ENCODE results near the gene DEAF1.
A peak's percentile ranks its signal among the peaks of the same experiment; 100 is the strongest.
"Not testable (repeated sequence)": the region's sequence is repeated elsewhere in the genome, so short reads cannot be mapped to it uniquely, and the experiment has no call there.

Gene DEAF1

DNA sequence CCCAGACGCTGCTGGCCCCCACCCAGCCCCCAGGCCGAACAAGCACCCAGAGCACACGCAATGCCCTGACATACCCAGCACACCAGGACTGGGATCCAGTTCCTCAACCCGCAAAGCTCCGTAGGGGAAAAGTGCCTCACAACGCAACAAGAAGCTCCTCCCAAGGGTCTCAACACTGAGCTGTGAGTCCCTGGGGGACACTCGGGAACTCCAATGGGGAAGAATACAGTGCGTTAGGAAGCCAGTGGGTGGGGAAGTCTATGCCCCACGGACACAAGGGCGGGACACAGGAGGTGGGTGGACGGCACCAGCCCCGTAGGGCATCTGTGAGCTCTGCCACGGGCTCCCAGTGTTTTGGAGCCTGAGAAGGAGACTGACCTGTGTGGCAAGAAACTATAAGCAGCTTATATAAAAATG is 1.6 kb downstream of the DEAF1 start:
- DNase-seq (ENCODE audit: extremely low read depth, low read depth): no peak
- no peak for TF ChIP-seq CTCF (IDR thresholded peaks at IDR 0.05; ENCODE audit: low read depth, low read length, missing control alignments)
- H3K4me3 ChIP-seq (replicated peaks; ENCODE audit: low read depth, low read length): peak overlapping the region; percentile 97

DNA sequence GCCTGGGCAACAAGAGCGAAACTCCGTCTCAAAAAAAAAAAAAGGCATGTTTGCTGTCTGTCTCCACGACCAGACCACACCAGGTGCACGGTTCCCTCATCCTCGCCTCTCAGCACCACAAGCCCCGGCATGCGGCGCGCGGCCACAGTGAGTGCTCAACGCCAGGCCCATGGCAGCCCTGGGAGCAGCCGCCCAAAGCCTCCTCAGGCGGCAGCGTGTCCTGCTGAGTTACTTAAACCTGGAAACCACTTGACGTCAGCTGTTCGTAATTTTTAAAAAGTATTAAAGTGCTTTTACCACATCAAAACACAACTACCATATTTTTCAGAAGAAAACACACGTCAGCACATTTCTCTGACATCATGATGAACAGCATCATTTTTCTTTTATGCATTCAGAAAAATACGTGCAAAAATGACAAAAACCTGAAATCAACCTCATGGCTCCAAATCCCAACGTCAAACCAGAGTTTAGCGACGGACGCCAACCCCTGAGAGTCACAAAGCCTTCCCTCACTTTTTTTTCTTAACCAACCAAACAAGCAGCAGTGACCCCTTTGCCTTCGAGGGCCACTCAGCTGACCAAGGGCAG is 2.1 kb downstream of the DEAF1 start:
- DNase-seq (ENCODE audit: extremely low read depth, low read depth): no peak
- no peak for TF ChIP-seq CTCF (IDR thresholded peaks at IDR 0.05; ENCODE audit: low read depth, low read length, missing control alignments)
- peak overlapping the region; percentile 97 for H3K4me3 ChIP-seq (replicated peaks; ENCODE audit: low read depth, low read length)

DNA sequence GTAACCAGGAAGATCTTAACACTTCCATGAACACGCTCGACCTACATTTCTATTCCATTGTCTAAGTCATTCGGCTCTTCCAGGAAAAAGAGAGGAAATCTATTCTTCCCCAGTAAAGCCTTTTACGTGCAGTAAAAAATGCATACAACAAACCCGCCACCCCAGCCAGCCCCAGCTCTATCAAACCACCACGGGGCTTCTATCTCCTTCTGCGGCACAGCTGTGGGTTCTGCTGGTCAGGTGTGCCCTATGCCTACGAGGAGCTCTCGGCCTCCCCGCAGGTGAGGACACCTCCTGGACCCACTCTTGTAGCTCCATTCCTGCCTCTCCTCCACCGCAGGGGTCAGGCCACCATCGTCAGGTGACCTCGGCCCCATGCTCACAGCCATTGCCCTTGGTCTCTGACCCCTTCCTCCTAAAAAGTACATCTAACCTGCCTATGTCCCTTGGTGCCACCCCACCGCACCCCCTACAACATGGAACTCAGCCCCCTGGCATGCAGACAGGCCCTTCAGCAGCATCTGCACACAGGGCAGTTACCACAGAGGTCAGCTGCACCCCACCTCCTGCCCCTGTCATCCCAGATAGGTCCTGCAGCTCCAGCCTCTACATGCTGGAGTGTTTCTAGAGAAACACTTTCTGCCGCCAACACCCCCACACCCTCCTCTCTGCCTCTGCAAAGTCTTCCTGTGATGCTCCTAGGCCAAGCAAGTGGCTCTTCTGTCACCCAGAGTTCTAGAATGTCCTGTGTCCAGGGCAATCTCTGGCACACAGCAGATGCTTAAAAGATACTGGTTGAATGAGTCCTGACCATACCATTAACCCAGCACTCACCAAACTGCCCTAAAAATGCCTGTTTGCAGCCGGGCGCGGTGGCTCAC is 3.1 kb downstream of the DEAF1 start:
- no peak for DNase-seq (ENCODE audit: extremely low read depth, low read depth)
- TF ChIP-seq CTCF (IDR thresholded peaks at IDR 0.05; ENCODE audit: low read depth, low read length, missing control alignments): no peak
- peak overlapping the region; percentile 97 for H3K4me3 ChIP-seq (replicated peaks; ENCODE audit: low read depth, low read length)

DNA sequence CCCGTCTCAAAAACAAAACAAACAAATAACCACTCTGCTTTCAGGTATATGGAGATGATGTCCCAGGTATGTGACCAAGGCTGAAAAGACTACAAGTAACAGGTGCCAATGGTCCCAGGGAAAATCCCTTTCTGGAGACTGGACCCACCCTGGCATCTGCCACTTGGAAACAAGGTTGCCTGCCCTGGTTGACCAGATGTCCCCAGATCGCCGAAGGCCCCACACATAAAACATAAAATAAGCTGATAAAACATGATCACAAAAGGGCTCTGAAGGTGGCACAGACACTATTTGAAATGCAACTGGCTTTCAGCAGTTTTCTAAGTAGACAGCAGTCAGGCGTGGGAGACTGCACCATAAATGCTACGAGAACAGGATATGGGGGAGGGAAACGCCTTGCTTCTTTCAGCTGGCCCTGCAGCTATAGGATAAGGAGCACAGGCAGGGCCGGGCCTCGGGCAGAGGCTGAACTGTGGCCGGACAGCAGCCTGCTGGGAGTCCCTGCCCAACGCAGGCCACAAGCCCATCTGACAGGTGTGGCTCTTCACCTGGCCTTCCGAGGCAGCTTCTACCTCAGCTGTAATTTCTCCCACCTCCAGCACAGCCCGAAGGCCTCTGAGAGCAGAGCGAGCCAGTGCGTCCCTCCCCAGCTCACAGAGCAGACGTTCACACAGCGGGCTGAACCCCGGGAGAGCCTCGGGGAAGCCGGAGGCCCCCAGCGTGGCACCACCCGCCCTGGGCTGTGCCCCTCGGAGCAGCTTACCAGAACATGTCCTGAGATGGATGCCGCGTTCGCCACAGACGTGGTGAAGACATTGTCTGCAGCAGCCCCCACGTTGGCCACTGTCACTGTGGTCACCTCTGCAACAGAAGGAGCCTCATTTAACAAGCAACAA is 4.0 kb downstream of the DEAF1 start:
- TF ChIP-seq CTCF (IDR thresholded peaks at IDR 0.05; ENCODE audit: low read depth, low read length, missing control alignments): no peak
- H3K4me3 ChIP-seq (replicated peaks; ENCODE audit: low read depth, low read length): no peak overlapping the region
- DNase-seq (ENCODE audit: extremely low read depth, low read depth): no peak

- not testable (repeated sequence) for H3K4me3 ChIP-seq (replicated peaks; ENCODE audit: low read depth, low read length); DNase-seq (ENCODE audit: extremely low read depth, low read depth)
These were observed 4.8 kb downstream of the DEAF1 start for GRCh38 chr11:690244-690643.

GRCh38 chr11:689625-690024 is 5.4 kb downstream of the DEAF1 start:
- no peak for DNase-seq (ENCODE audit: extremely low read depth, low read depth)
- TF ChIP-seq CTCF (IDR thresholded peaks at IDR 0.05; ENCODE audit: low read depth, low read length, missing control alignments): no peak
- no peak overlapping the region for H3K4me3 ChIP-seq (replicated peaks; ENCODE audit: low read depth, low read length)

DNA sequence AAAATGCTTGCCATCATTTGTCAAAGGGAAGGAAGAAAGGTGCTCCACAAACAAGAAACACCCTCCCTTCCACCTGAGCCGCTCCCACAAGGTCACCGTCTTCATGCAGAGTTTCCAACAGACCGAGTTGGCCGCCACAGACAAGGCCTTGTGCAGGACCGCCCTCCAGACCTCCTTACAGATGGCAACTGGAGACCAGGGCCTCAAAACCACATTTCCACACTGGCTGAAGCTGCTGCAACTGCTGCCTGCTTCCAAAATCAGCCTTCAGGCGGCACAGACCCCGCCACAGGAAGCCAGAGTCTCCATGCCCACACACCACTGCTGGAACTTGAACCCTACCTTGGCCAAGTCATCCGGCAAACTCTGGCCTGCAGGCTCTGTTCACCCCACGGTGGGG is 6.3 kb downstream of the DEAF1 start:
- no peak overlapping the region for H3K4me3 ChIP-seq (replicated peaks; ENCODE audit: low read depth, low read length)
- TF ChIP-seq CTCF (IDR thresholded peaks at IDR 0.05; ENCODE audit: low read depth, low read length, missing control alignments): no peak
- no peak for DNase-seq (ENCODE audit: extremely low read depth, low read depth)

Measured in HFF-Myc (cell line).